LNCAP (cell line): ENCODE data around the gene EXOSC9.

Experiments
- TF ChIP-seq, protein P1 (sequence below): fragments of 450-650 bp; IDR thresholded peaks from 2 replicates; pipeline ENCODE4 v1.5.1; 2017; ENCODE audit warnings: mild to moderate bottlenecking

The EXOSC9 gene

DNA sequence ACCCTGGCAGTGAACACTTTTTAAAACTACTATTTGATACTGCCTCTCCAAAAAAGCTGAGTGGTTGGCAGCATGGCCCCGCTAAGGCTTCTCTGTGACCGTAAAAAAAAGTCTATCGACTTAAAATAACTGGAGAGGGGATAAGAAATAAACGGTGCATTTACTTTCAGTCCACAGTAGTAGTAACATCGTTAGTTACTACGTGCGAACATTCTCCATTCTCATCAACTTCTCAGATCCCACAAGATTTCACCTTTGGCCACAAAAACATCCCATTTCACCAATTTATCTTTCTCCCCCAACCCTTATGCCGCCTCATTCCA, 524 bp upstream of the EXOSC9 start:
- TF ChIP-seq, protein P1, sequence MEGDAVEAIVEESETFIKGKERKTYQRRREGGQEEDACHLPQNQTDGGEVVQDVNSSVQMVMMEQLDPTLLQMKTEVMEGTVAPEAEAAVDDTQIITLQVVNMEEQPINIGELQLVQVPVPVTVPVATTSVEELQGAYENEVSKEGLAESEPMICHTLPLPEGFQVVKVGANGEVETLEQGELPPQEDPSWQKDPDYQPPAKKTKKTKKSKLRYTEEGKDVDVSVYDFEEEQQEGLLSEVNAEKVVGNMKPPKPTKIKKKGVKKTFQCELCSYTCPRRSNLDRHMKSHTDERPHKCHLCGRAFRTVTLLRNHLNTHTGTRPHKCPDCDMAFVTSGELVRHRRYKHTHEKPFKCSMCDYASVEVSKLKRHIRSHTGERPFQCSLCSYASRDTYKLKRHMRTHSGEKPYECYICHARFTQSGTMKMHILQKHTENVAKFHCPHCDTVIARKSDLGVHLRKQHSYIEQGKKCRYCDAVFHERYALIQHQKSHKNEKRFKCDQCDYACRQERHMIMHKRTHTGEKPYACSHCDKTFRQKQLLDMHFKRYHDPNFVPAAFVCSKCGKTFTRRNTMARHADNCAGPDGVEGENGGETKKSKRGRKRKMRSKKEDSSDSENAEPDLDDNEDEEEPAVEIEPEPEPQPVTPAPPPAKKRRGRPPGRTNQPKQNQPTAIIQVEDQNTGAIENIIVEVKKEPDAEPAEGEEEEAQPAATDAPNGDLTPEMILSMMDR = no peak

DNA sequence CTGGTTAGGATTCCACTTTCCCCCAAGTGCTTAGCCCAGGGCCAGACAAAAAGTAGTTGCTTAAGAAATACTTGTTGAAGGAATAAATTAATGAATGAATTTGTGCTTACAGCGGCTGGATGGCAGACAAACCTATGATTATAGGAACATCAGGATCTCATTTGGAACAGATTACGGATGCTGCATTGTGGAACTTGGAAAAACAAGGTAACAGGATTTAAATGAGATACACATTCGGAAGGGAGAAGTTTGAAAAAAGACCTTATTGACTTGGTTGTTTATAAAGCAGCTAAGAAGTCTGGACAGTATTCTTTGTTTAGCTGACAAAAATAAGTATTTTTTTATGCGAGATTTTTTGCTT, 572 bp downstream of the EXOSC9 start:
- TF ChIP-seq, protein P1 = no peak

DNA sequence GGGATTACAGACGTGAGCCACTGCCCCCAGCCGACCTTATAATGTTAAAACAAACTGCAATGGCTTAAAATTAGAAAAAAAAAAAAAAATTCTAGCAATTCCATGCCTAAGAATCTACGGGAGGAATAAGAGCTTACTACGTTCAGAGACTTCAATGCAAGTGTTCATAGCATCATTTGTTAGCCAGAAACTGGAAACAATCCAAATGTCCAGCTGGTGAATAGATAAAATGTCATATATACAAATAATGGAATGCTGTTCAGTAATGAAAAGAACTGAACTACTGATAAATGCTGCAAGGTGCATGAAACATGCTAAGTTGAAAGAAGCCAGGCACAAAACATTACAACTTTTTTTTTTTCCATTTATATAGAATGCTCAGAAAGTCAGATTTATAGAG, 5.3 kb downstream of the EXOSC9 start:
- TF ChIP-seq, protein P1 = no peak

DNA sequence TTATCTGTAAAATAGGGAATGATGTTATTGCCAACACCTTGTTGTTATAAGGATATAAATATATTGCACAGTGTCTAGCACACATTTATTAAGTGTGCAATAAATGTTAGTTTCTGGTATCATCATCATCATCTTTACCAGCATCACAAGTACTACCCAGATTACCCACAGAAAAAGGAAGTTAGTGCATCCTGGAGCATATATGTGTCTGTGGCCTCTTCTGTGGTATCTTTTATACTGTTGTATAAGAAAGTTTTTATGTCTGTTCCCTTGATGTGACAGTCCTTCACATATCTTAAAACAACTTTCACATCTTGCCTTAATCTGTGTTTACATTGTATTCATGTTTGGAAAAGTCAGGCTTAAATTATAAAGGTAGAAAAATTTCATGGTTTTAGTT, 10.0 kb downstream of the EXOSC9 start:
- TF ChIP-seq, protein P1 = no peak

DNA sequence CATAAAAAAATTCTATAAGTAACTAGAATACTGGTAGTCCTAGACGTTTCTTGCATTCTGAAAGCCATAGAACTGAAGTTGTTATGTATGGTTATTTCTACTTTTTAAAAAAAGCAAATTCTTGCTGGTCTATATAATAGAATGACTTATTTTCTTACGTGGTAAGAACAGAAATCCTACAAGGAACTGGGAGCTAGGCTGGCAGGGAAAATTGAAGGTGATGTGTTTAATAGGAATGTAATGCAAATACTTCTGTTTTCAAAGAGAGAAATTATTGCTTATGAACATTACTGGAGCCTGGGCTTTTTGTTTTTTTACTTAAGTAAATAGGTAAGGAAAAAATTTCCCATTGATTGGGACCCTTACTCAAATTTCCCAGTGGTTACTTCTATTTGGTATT, 13.6 kb downstream of the EXOSC9 start:
- TF ChIP-seq, protein P1 = no peak

DNA sequence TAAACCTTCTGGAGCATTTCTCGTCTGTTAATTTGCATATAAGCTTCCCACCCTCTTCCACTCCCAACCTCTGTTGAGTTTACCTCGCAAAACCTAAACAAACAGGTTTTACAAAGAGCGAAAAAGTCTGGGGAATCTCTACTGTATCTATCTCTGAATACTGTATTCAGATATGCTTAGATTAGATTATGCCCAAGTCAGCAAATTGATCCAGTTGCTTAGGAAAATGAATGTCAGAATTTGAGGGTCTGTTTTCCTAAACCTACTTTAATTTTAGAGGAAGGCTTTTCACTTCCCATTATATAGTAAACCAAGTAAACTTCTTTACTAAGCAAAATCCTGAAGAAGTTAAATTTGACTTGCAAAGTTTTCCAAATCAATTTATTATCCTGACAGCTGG, 15.9 kb downstream of the EXOSC9 start:
- TF ChIP-seq, protein P1 = no peak

DNA sequence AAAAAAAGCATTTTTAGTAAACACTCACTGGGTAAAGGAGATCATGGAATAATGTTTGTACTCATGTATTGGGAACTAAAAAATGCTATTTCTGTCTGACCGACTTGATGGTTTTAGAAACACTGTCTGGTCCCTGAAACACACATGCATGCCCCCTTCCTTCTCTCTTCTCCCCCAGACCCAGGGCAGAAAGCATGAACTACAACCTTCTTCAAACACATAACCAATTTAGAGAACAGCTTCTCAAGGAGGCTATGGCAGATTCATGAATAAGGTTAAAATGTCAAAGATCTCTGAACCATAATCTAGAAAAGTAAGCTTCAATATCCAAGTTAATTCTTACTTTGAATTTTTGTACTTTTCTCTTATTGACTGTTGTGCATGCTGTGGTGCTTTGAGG, 16.6 kb downstream of the EXOSC9 start:
- TF ChIP-seq, protein P1 = no peak

DNA sequence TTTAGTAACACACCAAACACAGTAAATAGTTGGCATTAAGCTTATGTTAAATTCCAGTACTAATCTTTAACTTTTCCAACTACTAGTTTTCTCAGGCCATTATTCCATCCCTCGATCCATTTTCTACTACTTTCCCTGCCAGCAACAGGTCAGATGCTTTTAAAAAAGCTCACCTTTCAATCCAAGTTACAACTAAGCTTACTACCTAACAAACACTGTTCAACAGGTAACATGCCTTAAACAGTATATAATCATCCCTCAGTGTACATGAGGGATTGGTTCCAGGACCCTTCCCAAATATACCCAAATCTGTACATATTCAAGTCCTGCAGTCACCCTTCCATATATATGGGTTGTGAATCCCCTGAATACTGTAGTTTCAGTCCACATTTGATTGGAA, 17.1 kb downstream of the EXOSC9 start:
- TF ChIP-seq, protein P1 = no peak
